HepG2 (cell line): ENCODE measurements around the gene ASB16. TPM values are rescaled to one million over a fixed set of nuclear protein-coding genes. Genes with fewer than 3 reads are reported as not detected.
A peak's percentile ranks its signal among the peaks of the same experiment; 100 is the strongest.

Source experiments
- ATAC-seq: fragments of 200-7000 bp; cut with Tn5 transposase; 3 replicates; pipeline ENCODE4 v1.9.1; 2020; ENCODE audit warnings: mild to moderate bottlenecking, moderate library complexity
- BruUV-seq: library from RNA; stranded (reverse); fragments of 400-500 nt; replicated peaks from 2 replicates; lab custom pipeline; 2021; lab: Mats Ljungman, UMichigan
- CTCF ChIA-PET: fragments of 300-600 bp; formaldehyde crosslinking; extraction: SDS; loops from one replicate; lab custom pipeline; 2021; ENCODE audit warnings: low total read pairs, inconsistent platforms, low intra/inter-chr PET ratio; lab: Yijun Ruan, JAX
- POLR2A ChIA-PET: fragments of 350-600 bp; sonication (Branson Sonifier 250); formaldehyde crosslinking; loops from one replicate; lab custom pipeline; 2020; ENCODE audit warnings: antibody characterized with exemption, inconsistent platforms; lab: Yijun Ruan, JAX
- DNase-seq: peaks from one replicate; pipeline ENCODE4 v3.0.0-alpha.2; 2015; ENCODE audit warnings: low spot score
- FAIRE-seq: peaks from 3 replicates; lab custom pipeline; 2011; peaks lifted over from hg19 to GRCh38; lab: Jason Lieb, UNC
- H2AFZ ChIP-seq: one replicate; pipeline ENCODE4 v1.6.1; 2011; ENCODE audit warnings: low read length, inconsistent platforms
- H3K27ac ChIP-seq: fragments of 300-600 bp; 3 replicates; pipeline ENCODE4 v1.8.0; 2011; ENCODE audit warnings: mixed run types, mild to moderate bottlenecking, mixed read lengths, low read length, inconsistent platforms; ENCODE audit not compliant: insufficient read depth; ENCODE audit errors: extremely low read length
- H3K27me3 ChIP-seq, 2 experiments: fragments of 200-600 bp in 1 of 2; 2 replicates in 1 of 2; 3 replicates in 1 of 2; pipeline versions ENCODE4 v1.6.0 to v1.8.0; 2011; ENCODE audit warnings: low read length in 2 of 2, mild to moderate bottlenecking in 2 of 2, moderate library complexity in 2 of 2, inconsistent platforms in 1 of 2; ENCODE audit not compliant: insufficient read depth in 2 of 2, control insufficient read depth in 1 of 2
- H3K36me3 ChIP-seq, 2 experiments: fragments of 200-600 bp in 1 of 2; replicated peaks in 1 of 2; 2 replicates in 1 of 2; 3 replicates in 1 of 2; pipeline versions ENCODE4 v1.5.1 to v1.8.0; 2011; ENCODE audit warnings: low read length in 2 of 2, inconsistent platforms in 1 of 2; ENCODE audit not compliant: insufficient read depth in 2 of 2, control insufficient read depth in 1 of 2
- H3K4me1 ChIP-seq: 2 replicates; pipeline ENCODE4 v1.5.1; 2012; ENCODE audit warnings: low read length, inconsistent platforms; ENCODE audit not compliant: insufficient read depth
- H3K4me2 ChIP-seq: 2 replicates; pipeline ENCODE4 v1.6.0; 2011; ENCODE audit warnings: low read depth, low read length, inconsistent platforms
- H3K4me3 ChIP-seq, 3 experiments: fragments of 200-600 bp in 1 of 3; sonication (generic), shearing (Covaris generic) in 1 of 3; replicated peaks in 1 of 3; 2 replicates each; pipeline ENCODE4 v1.5.1; 2011 to 2016; ENCODE audit warnings: low read length in 3 of 3, inconsistent platforms in 2 of 3, low read depth in 2 of 3, mild to moderate bottlenecking in 2 of 3, control low read depth in 1 of 3, mixed read lengths in 1 of 3; ENCODE audit not compliant: insufficient read depth in 1 of 3
- H3K79me2 ChIP-seq: one replicate; pipeline ENCODE4 v1.6.1; 2011; ENCODE audit warnings: low read length, inconsistent platforms; ENCODE audit not compliant: insufficient read depth
- H3K9ac ChIP-seq: 2 replicates; pipeline ENCODE4 v1.6.0; 2011; ENCODE audit warnings: mild to moderate bottlenecking, low read depth, low read length, inconsistent platforms; ENCODE audit not compliant: insufficient read depth
- H3K9me3 ChIP-seq: 2 replicates; pipeline ENCODE4 v1.5.1; 2012; ENCODE audit warnings: mild to moderate bottlenecking, low read length
- H4K20me1 ChIP-seq: 2 replicates; pipeline ENCODE4 v1.6.0; 2011; ENCODE audit warnings: inconsistent platforms, mild to moderate bottlenecking, low read length, moderate library complexity; ENCODE audit not compliant: insufficient read depth
- ATF5 ChIP-seq: sonication (generic); formaldehyde crosslinking; IDR thresholded peaks from 2 replicates; pipeline ENCODE4 v1.4.0; 2020; ENCODE audit warnings: mild to moderate bottlenecking, low read depth, missing genetic modification reagents
- ATF7-NPFF ChIP-seq: sonication (generic); formaldehyde crosslinking; IDR thresholded peaks from 2 replicates; pipeline ENCODE4 v1.8.1; 2023; ENCODE audit warnings: mild to moderate bottlenecking, low read depth, missing genetic modification reagents, moderate library complexity
- FOXP1 ChIP-seq, 2 experiments: fragments of 450-650 bp in 1 of 2; IDR thresholded peaks; 2 replicates each; pipeline ENCODE4 v1.6.1; 2017 to 2018; ENCODE audit warnings: antibody characterized with exemption in 1 of 2
- GTF2F1 ChIP-seq: fragments of 150-350 bp; IDR thresholded peaks from 2 replicates; pipeline ENCODE4 v1.6.1; 2014; ENCODE audit warnings: low read length
- KDM6A ChIP-seq: IDR thresholded peaks from 2 replicates; pipeline ENCODE4 v1.6.1; 2016; ENCODE audit warnings: low read depth
- MAFF ChIP-seq: IDR thresholded peaks from 2 replicates; pipeline ENCODE4 v1.6.1; 2011; ENCODE audit warnings: low read depth, low read length, improper control_type of control experiment
- MAFK ChIP-seq, 2 experiments: IDR thresholded peaks in 1 of 2; conservative IDR thresholded peaks in 1 of 2; 2 replicates each; pipeline ENCODE4 v1.6.1; 2011; ENCODE audit warnings: improper control_type of control experiment in 2 of 2, low read length in 2 of 2
- ZBTB4 ChIP-seq: sonication (generic); formaldehyde crosslinking; IDR thresholded peaks from 2 replicates; pipeline ENCODE4 v1.4.0; 2020; ENCODE audit warnings: missing genetic modification reagents, mild to moderate bottlenecking, borderline replicate concordance
- ZNF260 ChIP-seq: sonication (generic); formaldehyde crosslinking; IDR thresholded peaks from 2 replicates; pipeline ENCODE4 v1.4.0; 2020; ENCODE audit warnings: missing genetic modification reagents, low read depth, mild to moderate bottlenecking, borderline replicate concordance
- ZNF513 ChIP-seq: sonication (generic); formaldehyde crosslinking; conservative IDR thresholded peaks from 2 replicates; pipeline ENCODE4 v1.5.0; 2020; ENCODE audit warnings: missing genetic modification reagents
- ZNF646 ChIP-seq: sonication (generic); formaldehyde crosslinking; IDR thresholded peaks from 2 replicates; pipeline ENCODE4 v1.9.0; 2021; ENCODE audit warnings: mild to moderate bottlenecking, missing genetic modification reagents
- WGBS: methylation state at CpG from one replicate; pipeline ENCODE4 v1.1.6; 2017; ENCODE audit warnings: low lambda C conversion rate; 5-methylcytosine and 5-hydroxymethylcytosine counted together
- in situ Hi-C: cut with HindIII; loops from 2 replicates; pipeline ENCODE4 v1.10.0; 2017; ENCODE audit warnings: low pct_unique_long_range_greater_than_20kb; ENCODE audit not compliant: extremely low pct_ligation_motif_present
- intact Hi-C: fragments of 100-400 bp; cut with micrococcal nuclease; formaldehyde crosslinking; loops from one replicate; pipeline ENCODE4 v1.10.0; 2022; ENCODE audit not compliant: unreplicated experiment
- polyA plus RNA-seq, 8 experiments: library from polyadenylated mRNA; depleted of rRNA in 3 of 8; stranded (reverse) in 7 of 8; unstranded in 1 of 8; fragments of >200 nt; fragmentation: Illumina TruSeq in 4 of 8; extraction: Trizol in 4 of 8; gene quantifications; 2 replicates each; pipeline versions ENCODE4 v1.2.1 to v1.2.3, GENCODE V29; 2011 to 2016; ENCODE audit warnings: low read depth in 4 of 8, missing spikeins in 1 of 8, mixed read lengths in 1 of 8; ENCODE audit not compliant: insufficient read depth in 1 of 8
- total RNA-seq, 5 experiments: library from RNA; depleted of rRNA; stranded (reverse); fragments of >200 nt; fragmentation: Illumina TruSeq; extraction: Trizol; gene quantifications; 2 replicates each; pipeline ENCODE4 v1.2.3, GENCODE V29; 2016; ENCODE audit warnings: low read depth in 1 of 5

Gene ASB16
- total and polyA plus RNA-seq, 2 of the 13 experiments (the other 11 are each of a cell fraction or from before 2014, with no cell fraction given): 0.07 TPM; not detected in 1

GRCh38 chr17:44159519-44160210 lies 10.8 kb upstream of the ASB16 start:
- FAIRE-seq (no peak), ATAC-seq (no peak), DNase-seq (no peak)
- no peak overlapping the region for H3K27ac ChIP-seq
- H3K9me3 ChIP-seq: no peaks in the 10 kb centered on the region
- no peak overlapping the region for H2AFZ ChIP-seq
- H3K79me2 ChIP-seq: no peaks in the 10 kb centered on the region
- H3K4me1 ChIP-seq: peaks cover 9% of the 10 kb centered on the region
- H3K36me3 ChIP-seq: peaks cover 12 to 31% of the 10 kb centered on the region in 2 experiments
- H4K20me1 ChIP-seq: no peaks in the 10 kb centered on the region
- no peak overlapping the region for H3K4me2 ChIP-seq
- BruUV-seq: no TSS peak
- ChIA-PET CTCF (no interaction called here), POLR2A (no interaction called here)
- 95% methylated on average over 15 of the region's 15 CpGs for WGBS
- no peaks in the 10 kb centered on the region for H3K27me3 ChIP-seq
- H3K9ac ChIP-seq: no peak overlapping the region
- H3K4me3 ChIP-seq: no peak overlapping the region
- in situ Hi-C loops: no loop called here
- intact Hi-C loops: no loop called here
- no peak for TF ChIP-seq ATF7-NPFF
- TF ChIP-seq ZNF513: no peak
- no peak for TF ChIP-seq ATF5 (CRISPR knock-in tag)
- no peak for TF ChIP-seq ZNF260 (CRISPR knock-in tag)
- no peak for TF ChIP-seq ZNF646 (CRISPR knock-in tag)
- no peak for TF ChIP-seq GTF2F1
- TF ChIP-seq MAFK (conservative IDR thresholded peaks at IDR 0.05 in 1 of 2, IDR thresholded peaks at IDR 0.05 in 1 of 2; ENCODE audit: low read length in 2 of 2): peak; percentile 37 to 76; a peak in 3 of 4 replicates
- no peak for TF ChIP-seq FOXP1 (IDR thresholded peaks at IDR 0.05)
- TF ChIP-seq FOXP1 (CRISPR knock-in tag; IDR thresholded peaks at IDR 0.05): no peak
- peak; percentile 59 for TF ChIP-seq MAFF
- no peak for TF ChIP-seq ZBTB4 (CRISPR knock-in tag)
- TF ChIP-seq KDM6A (CRISPR knock-in tag): no peak
